OCI-M2 (cell line): ENCODE data around the gene TMEM176A.

Experiments
- DNase-seq: peaks from one replicate; lab custom pipeline; 2025; ENCODE audit not compliant: unreplicated experiment; lab: John Stamatoyannopoulos, UW

TMEM176A gene

DNA sequence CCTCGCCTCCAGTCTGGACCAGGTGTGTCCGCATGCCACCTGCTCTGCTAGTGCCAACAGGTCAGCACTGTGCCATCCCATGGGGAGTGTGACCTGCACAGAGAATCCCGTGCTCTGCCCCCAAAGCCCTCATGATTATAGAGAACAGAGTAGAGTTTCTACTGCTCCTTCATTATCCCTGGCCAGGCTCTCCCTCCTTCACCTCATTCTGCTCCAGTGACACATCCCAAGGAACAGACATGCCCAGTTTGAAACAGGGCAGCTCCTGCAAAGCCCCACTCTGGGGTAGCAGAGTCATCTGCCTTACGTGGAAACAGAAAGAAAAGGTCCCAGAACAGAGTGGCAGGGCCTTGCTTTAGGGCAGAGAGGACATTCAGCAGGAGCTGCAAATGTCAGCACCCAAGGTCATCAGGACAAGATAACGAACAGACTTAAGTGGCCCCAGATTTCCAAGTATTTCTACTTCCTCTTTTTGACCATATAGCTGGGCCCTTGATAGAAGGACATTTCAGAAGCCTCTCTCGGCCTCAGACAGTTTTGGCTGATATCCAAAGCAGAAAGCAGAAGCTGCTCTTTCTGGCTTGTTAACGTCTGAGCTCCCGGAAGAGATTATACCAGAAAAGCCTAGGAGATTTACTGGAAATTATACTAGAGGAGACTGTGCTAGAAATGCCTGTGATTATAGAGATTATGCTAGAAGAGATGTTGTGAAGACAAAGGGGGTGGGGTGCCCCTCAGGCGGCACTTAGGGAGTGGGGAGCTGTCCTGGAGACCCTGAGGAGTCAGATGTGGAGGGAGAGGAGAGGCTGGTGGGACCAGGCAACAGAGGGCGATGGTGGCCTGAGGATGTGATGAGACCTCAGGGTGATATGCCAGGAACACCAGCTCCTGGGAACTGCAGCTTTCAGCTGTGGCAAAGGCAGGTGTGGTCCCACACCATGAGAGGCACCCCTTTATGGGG, 13.0 kb upstream of the TMEM176A start:
- peak; percentile 65 for DNase-seq

GRCh38 chr7:150788474-150789269, 11.9 kb upstream of the TMEM176A start:
- DNase-seq: no peak

DNA sequence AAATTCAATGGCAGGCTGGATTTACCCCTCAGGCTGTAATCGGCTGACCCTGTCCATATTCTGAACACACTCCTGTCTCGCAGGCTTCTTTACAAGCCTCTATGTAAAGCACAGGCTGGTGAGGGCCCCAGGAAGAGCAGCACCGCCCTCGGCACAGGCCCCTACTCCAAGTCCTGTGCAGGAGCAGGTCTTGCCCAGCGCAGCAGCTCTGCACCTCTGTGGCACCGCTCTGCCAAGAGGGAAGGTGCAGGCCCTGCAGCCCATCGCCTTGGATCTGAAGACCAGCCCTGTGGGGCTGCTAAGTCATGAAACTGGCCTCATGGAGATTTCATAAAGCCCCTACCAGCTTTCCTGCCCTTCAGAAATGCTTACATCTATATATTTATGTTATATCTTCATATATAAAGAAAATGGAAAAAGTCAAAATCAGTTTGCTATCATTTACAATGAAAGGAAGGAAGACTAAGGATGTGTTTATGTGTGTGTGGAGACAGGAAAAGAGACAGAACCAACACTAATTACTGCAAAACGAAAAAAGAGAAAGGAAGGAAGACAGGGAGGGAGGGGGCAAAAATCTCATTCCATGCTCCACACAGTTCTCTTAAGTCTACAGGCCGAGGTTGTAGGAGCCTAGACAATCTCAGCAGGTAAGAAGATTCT, 10.0 kb upstream of the TMEM176A start:
- DNase-seq: no peak

DNA sequence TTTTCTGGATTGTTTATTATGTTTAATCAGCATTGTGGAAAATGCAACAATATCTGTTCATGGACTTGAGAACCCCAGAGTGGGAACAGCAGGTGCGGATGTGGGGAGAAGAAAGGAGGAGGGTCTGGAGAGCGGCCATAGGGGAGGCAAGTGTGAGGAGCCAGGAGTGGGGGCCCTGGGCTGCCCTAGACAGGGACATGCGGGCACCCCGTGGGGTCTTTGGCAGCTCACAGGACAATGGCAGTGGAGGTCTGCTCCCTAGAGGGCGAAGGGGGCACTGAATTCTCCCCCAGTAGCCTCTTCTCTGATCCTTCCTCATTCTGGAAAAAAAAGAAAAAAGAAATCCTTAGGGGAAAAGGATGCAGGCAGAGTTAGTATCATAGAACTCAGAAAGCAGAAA, 9.3 kb upstream of the TMEM176A start:
- DNase-seq: no peak

GRCh38 chr7:150791746-150792452, 8.7 kb upstream of the TMEM176A start:
- DNase-seq: no peak

DNA sequence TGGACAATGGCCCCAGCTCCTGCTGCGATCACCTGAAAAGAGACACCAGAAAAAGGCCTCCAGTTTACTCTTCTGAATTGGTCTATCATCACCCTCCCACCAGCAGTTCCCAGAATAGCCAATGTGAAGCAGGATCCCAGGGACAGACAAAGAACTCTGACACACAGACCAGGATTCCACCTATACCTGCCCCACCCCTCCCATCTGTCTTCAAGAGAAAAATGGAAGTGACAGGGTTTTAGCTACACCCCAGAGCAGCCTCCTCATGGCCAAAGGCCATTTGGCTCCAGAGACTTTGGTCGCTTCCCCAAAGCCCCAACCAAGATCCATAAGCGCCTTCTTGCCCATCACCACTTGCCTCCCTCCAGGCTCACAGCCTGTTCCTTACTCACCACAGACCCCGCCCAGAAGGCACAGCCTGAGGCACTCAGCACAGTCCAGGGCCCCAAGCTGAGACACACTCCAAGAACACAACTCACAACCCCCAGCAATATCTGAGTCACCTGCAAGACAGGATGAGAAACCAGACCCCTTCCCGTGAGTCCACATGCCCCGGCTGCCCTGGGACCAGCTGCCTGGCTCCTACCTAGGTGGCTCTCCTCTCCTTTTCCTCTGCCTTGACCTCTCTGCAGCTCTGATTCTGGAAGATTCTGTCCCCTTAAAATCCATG, 6.9 kb upstream of the TMEM176A start:
- no peak for DNase-seq

GRCh38 chr7:150797661-150798060, 2.9 kb upstream of the TMEM176A start:
- DNase-seq: no peak

GRCh38 chr7:150799156-150799555, 1.4 kb upstream of the TMEM176A start:
- DNase-seq: no peak

DNA sequence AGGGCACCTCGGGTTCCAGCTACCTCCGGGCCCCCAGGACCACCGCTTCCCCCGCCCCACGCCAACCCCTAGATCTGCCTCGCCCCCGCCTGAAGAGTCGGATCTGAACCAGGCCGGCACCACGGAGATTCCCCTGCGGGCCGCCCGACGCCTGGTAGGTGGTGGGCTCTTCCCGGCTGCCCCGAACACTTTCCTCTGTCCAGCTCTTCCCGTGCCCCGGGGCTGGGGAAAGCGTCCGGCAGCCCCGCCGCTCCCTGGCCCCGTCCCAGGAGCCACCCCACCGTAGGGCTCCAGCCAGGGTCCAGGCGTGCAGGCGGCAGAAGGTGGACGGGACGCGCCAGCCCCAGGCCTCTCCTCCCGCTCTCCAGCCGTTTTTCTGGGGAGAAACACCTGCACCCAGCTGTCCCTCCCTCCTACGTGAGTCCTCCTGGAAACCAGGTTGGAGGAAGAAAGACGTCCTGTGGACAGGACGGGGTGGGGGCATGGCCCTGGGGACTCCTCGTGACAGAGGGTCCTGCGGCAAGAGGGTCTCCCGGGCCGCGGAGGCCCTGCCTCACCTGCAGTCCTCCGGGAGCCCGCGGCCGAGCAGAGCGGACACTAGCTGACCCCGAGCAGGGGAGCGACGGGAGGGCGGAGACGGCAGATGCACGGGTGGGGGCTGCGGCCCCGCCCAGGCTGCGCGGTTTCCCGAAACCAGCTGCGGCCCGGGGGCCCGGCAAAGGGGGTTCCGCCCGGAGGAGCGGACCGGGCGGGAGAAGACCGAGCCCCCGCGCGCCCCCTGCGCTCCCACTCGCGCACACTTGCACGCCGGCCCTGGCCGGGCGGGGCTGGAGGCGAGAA, 608 bp upstream of the TMEM176A start, which contains the start of gene TMEM176B:
Gene TMEM176B, minus strand, starts transcription at position 624 of the 840 bp plus-strand sequence. CDS start 3,795 bp downstream, outside the sequence.
- no peak for DNase-seq

DNA sequence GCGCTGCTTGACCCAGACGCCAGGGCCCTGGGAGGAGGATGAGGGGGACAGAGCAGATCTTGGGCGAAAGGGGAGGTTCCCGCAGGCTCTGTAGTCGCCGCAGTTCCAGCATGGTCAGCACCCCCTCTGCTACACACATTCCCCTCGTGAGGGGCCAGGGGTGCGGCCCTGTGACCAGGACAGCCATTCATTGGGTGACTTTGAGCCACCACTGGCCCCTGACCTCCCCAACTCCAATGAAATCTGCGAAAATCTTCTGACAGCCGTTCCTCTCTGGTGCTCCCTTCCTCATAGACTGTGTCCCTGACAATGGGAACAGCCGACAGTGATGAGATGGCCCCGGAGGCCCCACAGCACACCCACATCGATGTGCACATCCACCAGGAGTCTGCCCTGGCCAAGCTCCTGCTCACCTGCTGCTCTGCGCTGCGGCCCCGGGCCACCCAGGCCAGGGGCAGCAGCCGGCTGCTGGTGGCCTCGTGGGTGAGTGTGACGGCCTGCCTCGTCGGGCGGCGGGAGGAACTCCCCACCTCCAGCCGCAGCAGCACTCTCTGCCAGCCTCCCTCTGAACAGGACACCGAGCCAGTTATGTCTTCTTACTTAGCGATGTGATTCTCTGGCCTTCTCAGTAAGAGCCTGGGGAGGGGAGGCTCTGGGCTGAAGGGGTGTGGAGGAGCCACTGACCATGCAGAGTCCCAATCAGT, 825 bp downstream of the TMEM176A start:
- no peak for DNase-seq

DNA sequence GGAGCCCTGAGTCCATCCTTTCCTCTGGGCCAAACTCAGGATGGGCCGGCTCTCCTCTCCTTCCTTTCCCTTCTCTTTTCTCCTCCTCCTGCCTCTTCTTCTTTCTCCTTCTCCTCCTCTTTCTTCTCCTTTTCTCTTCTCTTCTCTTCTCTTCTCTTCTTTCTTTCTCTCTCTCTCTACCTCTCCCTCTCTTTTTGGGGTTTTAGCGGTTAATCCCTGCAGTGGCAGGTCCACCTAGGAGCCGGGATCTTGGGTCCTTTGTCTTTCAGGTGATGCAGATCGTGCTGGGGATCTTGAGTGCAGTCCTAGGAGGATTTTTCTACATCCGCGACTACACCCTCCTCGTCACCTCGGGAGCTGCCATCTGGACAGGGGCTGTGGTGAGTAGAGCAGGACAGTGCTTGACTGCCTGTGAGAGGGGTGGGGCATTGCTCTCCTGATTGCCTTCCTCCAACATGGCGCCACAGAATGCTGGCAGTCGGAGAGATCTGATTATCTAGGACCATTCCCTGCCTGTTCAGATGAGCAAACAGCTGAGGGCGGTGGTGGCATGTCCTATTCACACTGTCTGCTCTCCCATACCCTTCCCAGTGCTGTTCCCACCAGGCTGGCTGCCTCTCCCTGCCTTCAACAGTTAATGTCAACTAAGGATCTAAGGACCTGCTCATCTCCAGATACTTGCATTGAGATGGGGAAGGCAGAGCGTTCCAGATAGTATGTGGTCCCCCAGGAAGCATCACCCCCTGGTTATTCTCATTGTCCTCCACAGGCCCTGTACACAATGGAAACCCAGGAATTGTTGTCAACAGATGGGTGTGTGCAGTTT, 1.6 kb downstream of the TMEM176A start:
- DNase-seq: no peak

DNA sequence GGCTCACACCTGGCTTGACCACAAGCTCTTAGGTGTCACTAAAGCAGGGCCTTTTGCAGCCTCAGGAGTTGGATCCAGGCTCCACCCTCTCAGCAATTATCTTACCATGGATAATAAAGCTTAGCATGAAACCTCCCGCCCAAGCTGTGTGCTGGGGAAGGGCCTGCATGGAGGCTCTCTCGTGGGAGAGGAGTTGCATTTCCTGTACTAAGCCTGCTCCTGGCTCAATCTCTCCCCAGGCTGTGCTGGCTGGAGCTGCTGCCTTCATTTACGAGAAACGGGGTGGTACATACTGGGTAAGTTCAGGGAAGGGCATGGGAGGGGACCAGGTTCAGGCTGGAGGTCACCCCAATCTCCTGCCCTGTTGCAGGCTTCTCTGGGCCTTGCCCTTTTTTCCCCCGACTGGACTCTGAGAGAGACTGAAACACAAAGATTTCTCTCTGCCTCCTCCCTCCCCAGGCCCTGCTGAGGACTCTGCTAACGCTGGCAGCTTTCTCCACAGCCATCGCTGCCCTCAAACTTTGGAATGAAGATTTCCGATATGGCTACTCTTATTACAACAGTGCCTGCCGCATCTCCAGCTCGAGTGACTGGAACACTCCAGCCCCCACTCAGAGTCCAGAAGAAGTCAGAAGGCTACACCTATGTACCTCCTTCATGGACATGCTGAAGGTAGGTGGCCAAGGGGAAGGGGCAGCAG, 2.7 kb downstream of the TMEM176A start:
- no peak for DNase-seq

- DNase-seq: no peak
These were observed 4.2 kb downstream of the TMEM176A start for GRCh38 chr7:150804802-150805201.

DNA sequence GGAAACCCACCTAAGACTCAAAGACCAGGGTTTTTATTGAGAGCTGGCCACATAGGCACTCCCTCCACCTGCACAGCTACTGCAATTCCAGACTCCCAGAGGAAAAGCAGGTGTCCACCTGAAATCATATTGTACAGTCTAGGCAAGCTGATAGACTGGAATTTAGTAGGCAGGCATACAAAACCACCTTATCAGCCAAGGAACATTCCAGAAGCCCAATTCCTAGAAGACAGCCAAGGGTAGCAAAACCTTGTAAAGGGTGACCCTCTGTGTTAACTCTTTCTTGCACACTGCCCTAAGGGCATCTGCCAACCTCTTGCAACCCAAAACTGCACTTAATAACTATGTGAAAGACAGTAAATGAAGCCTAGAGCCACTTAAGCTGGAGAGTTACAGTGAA, 5.3 kb downstream of the TMEM176A start:
- DNase-seq: no peak

DNA sequence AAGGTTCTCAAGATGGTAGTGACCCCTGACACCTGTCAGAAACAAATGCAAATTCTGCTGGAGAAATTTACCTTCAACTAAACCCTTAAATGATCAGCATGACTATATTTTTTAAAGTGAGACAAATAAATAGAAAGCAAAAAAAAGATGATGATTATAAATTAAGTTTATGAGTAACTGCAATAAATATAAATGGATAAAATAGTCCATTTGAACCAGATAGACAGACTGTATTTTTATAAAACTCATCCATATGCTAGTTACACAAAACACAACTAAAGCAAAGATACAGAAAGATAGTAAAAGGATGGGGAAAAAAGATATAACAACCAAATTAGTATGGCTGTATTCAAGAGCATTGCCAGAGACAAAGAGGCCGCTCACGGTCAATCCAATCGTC, 5.9 kb downstream of the TMEM176A start:
- no peak for DNase-seq

DNA sequence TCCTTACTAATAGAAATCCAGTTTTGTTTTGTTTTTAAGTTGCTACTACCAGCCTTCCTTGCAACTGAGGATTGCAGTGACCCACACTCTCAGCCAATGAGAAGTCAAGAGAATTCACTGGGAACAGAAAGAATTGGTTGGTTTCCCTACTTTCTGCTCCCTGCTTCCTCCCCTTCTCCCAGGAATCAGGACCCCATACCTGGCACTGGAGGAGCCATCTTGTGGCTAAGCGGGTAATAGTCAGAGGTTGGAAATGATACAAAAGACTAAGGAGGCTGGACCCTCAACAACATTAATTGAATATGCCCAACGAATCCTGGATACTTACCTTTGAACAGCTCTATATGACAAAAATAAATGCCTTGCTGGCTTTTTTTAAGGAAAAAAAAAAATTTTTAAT, 6.3 kb downstream of the TMEM176A start:
- DNase-seq: no peak
